Activated CD4-positive, alpha-beta T cell treated with anti-CD3 and anti-CD28 coated beads, Interleukin-2, amount 10 ng/mL, durations not matched to agents 7 days and 5 days (primary cell): ENCODE data around the gene FRMD6. TPM values are rescaled to one million over a fixed set of nuclear protein-coding genes. Genes with fewer than 3 reads are reported as not detected.

Experiments used
- CTCF ChIA-PET: fragments of 350-600 bp; sonication (Branson Sonifier 250); formaldehyde crosslinking; loops from one replicate; lab custom pipeline; 2021; ENCODE audit warnings: antibody characterized with exemption; lab: Charles Lee
- POLR2A ChIA-PET: fragments of 350-600 bp; sonication (Branson Sonifier 250); formaldehyde crosslinking; loops from one replicate; lab custom pipeline; 2021; ENCODE audit warnings: antibody characterized with exemption; lab: Charles Lee
- DNase-seq: peaks from one replicate; pipeline ENCODE4 v3.0.0-alpha.2; 2020
- H3K27ac Mint-ChIP-seq: one replicate; pipeline ENCODE4 v1.8.0; 2021; ENCODE audit warnings: mild to moderate bottlenecking, moderate library complexity, mixed read lengths
- H3K27me3 Mint-ChIP-seq: one replicate; pipeline ENCODE4 v1.8.0; 2021; ENCODE audit warnings: mixed read lengths
- H3K36me3 Mint-ChIP-seq: one replicate; pipeline ENCODE4 v1.8.0; 2021; ENCODE audit warnings: low read depth, mixed read lengths
- H3K4me1 Mint-ChIP-seq: one replicate; pipeline ENCODE4 v1.8.0; 2021; ENCODE audit warnings: mixed read lengths
- H3K4me3 Mint-ChIP-seq: one replicate; pipeline ENCODE4 v1.8.0; 2021; ENCODE audit warnings: mild to moderate bottlenecking, moderate library complexity, mixed read lengths
- H3K9me3 Mint-ChIP-seq: one replicate; pipeline ENCODE4 v1.8.0; 2021; ENCODE audit warnings: mixed read lengths
- total RNA-seq, 2 experiments: library from RNA; stranded (reverse); gene quantifications; one replicate each; pipeline ENCODE4 v1.2.3, GENCODE V29; 2021

FRMD6 gene
- total RNA-seq, 2 experiments from 2014 or later, result 3.3 to 4.1 TPM

- no peak for DNase-seq
- H3K4me1 Mint-ChIP-seq, result peaks cover 3% of the 10 kb centered on the region
- no peaks in the 10 kb centered on the region for H3K27me3 Mint-ChIP-seq
- H3K36me3 Mint-ChIP-seq, result peaks cover 2% of the 10 kb centered on the region
- H3K4me3 Mint-ChIP-seq, result no peak overlapping the region
- CTCF ChIA-PET, result interaction anchor here (0.6 kb wide), 1 partner anchor 737 kb away, joined by 3 read pairs; no protein-coding TSS in a partner anchor
- POLR2A ChIA-PET, result no interaction called here
- no peak overlapping the region for H3K27ac Mint-ChIP-seq
- no peaks in the 10 kb centered on the region for H3K9me3 Mint-ChIP-seq
Measured at GRCh38 chr14:51717766-51718165, 66.1 kb downstream of the FRMD6 start.

- H3K9me3 Mint-ChIP-seq, result no peaks in the 10 kb centered on the region
Measured at GRCh38 chr14:51719955-51720354, 68.2 kb downstream of the FRMD6 start.

GRCh38 chr14:51723990-51724389, 72.3 kb downstream of the FRMD6 start:
- Mint-ChIP-seq H3K27ac (no peak overlapping the region), H3K9me3 (no peaks in the 10 kb centered on the region), H3K4me1 (no peaks in the 10 kb centered on the region), H3K27me3 (no peaks in the 10 kb centered on the region), H3K36me3 (no peaks in the 10 kb centered on the region), H3K4me3 (no peak overlapping the region)
- DNase-seq, result no peak
- ChIA-PET CTCF (interaction anchor here (0.7 kb wide), 1 partner anchor 8 kb away, joined by 4 read pairs; no protein-coding TSS in a partner anchor), POLR2A (no interaction called here)

More at GRCh38 chr14:51719955-51720354, 68.2 kb downstream of the FRMD6 start:
- POLR2A ChIA-PET, result no interaction called here
- peaks cover 2% of the 10 kb centered on the region for H3K36me3 Mint-ChIP-seq
- CTCF ChIA-PET, result interaction anchor here (1.3 kb wide), 1 partner anchor 81 kb away, joined by 3 read pairs; no protein-coding TSS in a partner anchor
- H3K27me3 Mint-ChIP-seq, result no peaks in the 10 kb centered on the region
- no peak overlapping the region for H3K27ac Mint-ChIP-seq
- H3K4me3 Mint-ChIP-seq, result no peak overlapping the region
- H3K4me1 Mint-ChIP-seq, result peaks cover 3% of the 10 kb centered on the region
- DNase-seq, result no peak

DNA sequence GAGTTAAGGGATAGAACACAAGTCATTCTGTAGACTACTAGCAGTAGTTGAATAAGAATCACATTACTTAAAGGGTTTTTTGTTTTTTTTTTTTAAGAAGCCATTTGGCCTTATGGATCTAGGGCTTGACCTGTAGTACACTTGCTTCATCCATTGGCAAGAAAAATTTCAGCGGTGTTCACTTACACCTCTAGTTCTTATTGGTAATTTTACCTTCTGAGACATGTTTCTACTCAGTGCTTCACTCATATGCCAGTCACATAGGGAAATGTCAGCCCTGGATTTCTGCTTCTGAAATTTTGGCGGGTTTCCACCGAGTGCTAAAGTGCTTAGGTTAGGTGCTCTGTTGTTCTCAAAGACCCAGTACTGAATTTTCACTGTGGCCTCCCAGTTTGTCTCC, 72.9 kb downstream of the FRMD6 start:
- no peak overlapping the region for H3K4me3 Mint-ChIP-seq
- no peak overlapping the region for H3K27ac Mint-ChIP-seq
- H3K27me3 Mint-ChIP-seq, result no peaks in the 10 kb centered on the region
- no peaks in the 10 kb centered on the region for H3K4me1 Mint-ChIP-seq
- ChIA-PET CTCF (no interaction called here), POLR2A (no interaction called here)
- no peaks in the 10 kb centered on the region for H3K36me3 Mint-ChIP-seq
- H3K9me3 Mint-ChIP-seq, result no peaks in the 10 kb centered on the region
- DNase-seq, result no peak

DNA sequence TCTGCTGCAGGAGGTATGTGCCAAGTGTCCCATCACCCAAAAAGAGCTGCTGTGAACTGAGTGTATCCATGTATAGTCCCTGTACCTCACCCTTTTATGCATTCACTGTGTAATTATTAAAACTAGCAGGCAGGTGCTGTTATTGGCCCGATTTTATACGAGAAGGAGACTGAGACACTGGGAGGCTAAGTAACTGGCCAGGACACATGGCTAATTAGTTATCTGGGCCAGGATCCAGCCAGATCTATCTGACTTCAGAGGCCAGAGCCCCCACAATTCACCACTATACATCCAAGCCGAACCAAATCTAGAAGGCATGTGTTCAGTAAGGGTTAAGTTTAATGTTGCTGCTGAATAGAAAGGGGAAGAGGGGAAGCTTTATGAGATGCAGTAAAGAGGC, 73.4 kb downstream of the FRMD6 start:
- Mint-ChIP-seq H3K36me3 (no peaks in the 10 kb centered on the region), H3K27me3 (no peaks in the 10 kb centered on the region), H3K4me1 (no peaks in the 10 kb centered on the region), H3K9me3 (no peaks in the 10 kb centered on the region), H3K27ac (no peak overlapping the region), H3K4me3 (no peak overlapping the region)
- ChIA-PET POLR2A (no interaction called here), CTCF (no interaction called here)
- no peak for DNase-seq

DNA sequence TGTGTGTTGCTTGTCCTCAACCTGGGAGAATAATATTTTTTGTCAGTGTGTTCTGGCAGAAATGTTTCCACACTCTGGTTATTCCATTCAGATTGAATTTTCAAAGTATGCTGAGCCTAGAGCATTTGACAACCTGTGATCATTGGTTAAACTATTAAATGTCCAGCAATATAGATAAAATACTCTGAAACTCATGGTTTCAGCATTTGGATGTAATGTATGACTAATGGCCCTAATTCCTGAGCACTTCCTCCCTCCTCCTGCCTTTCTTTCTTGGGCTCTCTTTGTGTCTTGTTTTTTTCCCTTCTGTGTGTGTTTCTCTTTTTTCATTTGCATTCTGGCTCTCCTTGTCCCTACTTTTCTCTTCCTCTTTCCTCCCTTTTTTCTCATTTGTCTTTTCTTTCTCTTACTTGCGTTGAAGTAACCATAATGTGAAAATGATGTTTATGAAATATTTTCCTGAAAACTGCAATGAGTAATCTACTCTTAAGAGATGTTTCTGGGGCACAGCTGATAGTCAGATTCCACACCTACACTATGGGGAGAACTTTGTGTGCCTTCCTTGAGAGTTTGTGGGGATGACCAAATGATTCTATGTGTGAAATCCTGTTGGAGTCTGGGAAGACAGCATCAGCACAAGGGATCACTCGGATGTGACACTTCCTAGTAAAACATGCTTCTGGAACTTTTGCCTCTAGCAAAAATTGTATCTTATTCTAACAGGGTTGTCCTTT, 74.6 kb downstream of the FRMD6 start:
- DNase-seq, result no peak
- Mint-ChIP-seq H3K27ac (no peak overlapping the region), H3K9me3 (no peaks in the 10 kb centered on the region), H3K36me3 (no peaks in the 10 kb centered on the region), H3K27me3 (no peaks in the 10 kb centered on the region), H3K4me3 (no peak overlapping the region), H3K4me1 (no peaks in the 10 kb centered on the region)
- POLR2A ChIA-PET, result no interaction called here
- CTCF ChIA-PET, result no interaction called here

- no peak overlapping the region for H3K27ac Mint-ChIP-seq
- H3K4me3 Mint-ChIP-seq, result no peak overlapping the region
- no peaks in the 10 kb centered on the region for H3K27me3 Mint-ChIP-seq
- no peaks in the 10 kb centered on the region for H3K9me3 Mint-ChIP-seq
- POLR2A ChIA-PET, result no interaction called here
- no peaks in the 10 kb centered on the region for H3K4me1 Mint-ChIP-seq
- DNase-seq, result no peak
- no peaks in the 10 kb centered on the region for H3K36me3 Mint-ChIP-seq
- CTCF ChIA-PET, result no interaction called here
Measured at GRCh38 chr14:51727526-51727925, 75.8 kb downstream of the FRMD6 start.

DNA sequence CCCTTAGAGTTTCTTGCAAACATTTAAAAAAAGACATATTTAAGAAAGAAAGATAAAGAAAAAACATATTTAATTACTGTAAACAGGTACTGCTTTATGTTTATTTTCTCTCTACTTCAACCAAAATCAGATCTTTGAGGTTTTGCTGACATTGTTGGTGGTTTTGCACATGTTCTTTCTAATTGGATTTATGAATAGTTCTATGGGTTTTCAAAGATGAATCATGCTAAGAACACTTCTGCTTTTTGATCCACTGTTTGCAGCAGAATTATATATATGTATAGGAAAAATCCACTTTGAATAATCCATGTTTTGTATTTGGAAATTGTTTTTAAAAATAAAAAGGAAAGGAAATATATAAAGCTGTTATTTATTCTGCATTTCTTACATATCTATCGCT, 78.4 kb downstream of the FRMD6 start:
- Mint-ChIP-seq H3K27me3 (no peaks in the 10 kb centered on the region), H3K27ac (no peak overlapping the region), H3K4me3 (no peak overlapping the region), H3K9me3 (no peaks in the 10 kb centered on the region), H3K4me1 (no peaks in the 10 kb centered on the region), H3K36me3 (no peaks in the 10 kb centered on the region)
- DNase-seq, result no peak
- ChIA-PET POLR2A (no interaction called here), CTCF (no interaction called here)

DNA sequence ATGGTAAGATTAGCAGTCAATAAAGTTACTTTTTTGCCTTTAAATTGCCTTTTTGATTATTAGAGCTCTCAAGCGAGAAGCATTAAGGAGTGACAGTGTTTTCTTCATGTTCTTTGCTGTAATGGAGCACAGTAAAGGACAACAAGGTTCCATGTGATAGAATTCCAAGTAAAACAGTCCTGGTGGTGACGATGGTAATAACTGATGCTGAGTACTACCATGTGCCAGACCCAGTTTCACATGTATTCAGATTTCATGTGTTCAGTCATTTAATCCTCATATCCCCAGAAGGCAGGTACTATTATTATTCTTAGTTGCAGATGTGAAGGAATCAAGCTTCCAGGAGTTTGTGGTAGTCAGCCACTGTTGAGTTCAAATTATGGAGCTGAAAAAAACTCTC, 79.0 kb downstream of the FRMD6 start:
- Mint-ChIP-seq H3K4me1 (no peaks in the 10 kb centered on the region), H3K27ac (no peak overlapping the region), H3K36me3 (no peaks in the 10 kb centered on the region), H3K27me3 (peaks cover 2% of the 10 kb centered on the region), H3K4me3 (no peak overlapping the region), H3K9me3 (no peaks in the 10 kb centered on the region)
- ChIA-PET CTCF (interaction anchor here (1.0 kb wide), 1 partner anchor 9 kb away, joined by 3 read pairs; no protein-coding TSS in a partner anchor), POLR2A (no interaction called here)
- no peak for DNase-seq

GRCh38 chr14:51732494-51733112, 80.9 kb downstream of the FRMD6 start:
- Mint-ChIP-seq H3K4me1 (no peaks in the 10 kb centered on the region), H3K4me3 (no peak overlapping the region)
- CTCF ChIA-PET, result interaction anchor here (0.5 to 1.2 kb wide), 2 partner anchors 9 to 14 kb away, joined by 3 to 4 read pairs; no protein-coding TSS in a partner anchor

DNA sequence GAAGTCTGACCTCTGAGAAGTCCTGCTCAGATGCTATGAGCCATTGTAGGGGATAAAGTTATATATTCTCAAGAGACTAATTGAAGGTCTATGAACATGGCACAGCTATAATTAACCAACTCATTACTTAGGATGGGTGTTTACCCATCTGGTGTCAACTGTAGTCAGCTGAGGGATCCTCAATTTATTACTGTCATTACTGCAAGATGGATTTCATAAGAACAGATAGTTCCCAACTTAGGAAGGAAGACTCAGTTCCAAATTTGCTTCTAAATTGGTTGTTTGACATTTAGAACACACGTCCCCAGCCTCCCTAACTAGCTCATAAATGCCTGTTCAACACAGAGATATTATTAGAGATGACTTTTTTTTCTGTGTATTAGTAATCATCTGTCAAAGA, 81.4 kb downstream of the FRMD6 start:
- Mint-ChIP-seq H3K9me3 (no peaks in the 10 kb centered on the region), H3K36me3 (no peaks in the 10 kb centered on the region), H3K4me1 (no peaks in the 10 kb centered on the region), H3K4me3 (no peak overlapping the region), H3K27me3 (peaks cover 15% of the 10 kb centered on the region), H3K27ac (no peak overlapping the region)
- CTCF ChIA-PET, result interaction anchor here (1.2 kb wide), 1 partner anchor 14 kb away, joined by 3 read pairs; no protein-coding TSS in a partner anchor
- DNase-seq, result no peak
- POLR2A ChIA-PET, result no interaction called here

More at GRCh38 chr14:51732494-51733112, 80.9 kb downstream of the FRMD6 start:
- H3K27ac Mint-ChIP-seq, result no peak overlapping the region
- no peaks in the 10 kb centered on the region for H3K36me3 Mint-ChIP-seq
- DNase-seq, result no peak
- H3K9me3 Mint-ChIP-seq, result no peaks in the 10 kb centered on the region
- peaks cover 12% of the 10 kb centered on the region for H3K27me3 Mint-ChIP-seq
- POLR2A ChIA-PET, result no interaction called here

- no peak overlapping the region for H3K27ac Mint-ChIP-seq
- H3K9me3 Mint-ChIP-seq, result no peaks in the 10 kb centered on the region
- no peak for DNase-seq
- no peaks in the 10 kb centered on the region for H3K36me3 Mint-ChIP-seq
- CTCF ChIA-PET, result no interaction called here
- H3K4me1 Mint-ChIP-seq, result no peaks in the 10 kb centered on the region
- POLR2A ChIA-PET, result no interaction called here
- H3K4me3 Mint-ChIP-seq, result no peak overlapping the region
- H3K27me3 Mint-ChIP-seq, result peaks cover 18% of the 10 kb centered on the region
Measured at GRCh38 chr14:51735851-51736250, 84.1 kb downstream of the FRMD6 start.

GRCh38 chr14:51738754-51739153, 87.0 kb downstream of the FRMD6 start:
- Mint-ChIP-seq H3K4me3 (no peak overlapping the region), H3K9me3 (no peaks in the 10 kb centered on the region), H3K27ac (no peak overlapping the region), H3K27me3 (peaks cover 18% of the 10 kb centered on the region), H3K36me3 (no peaks in the 10 kb centered on the region), H3K4me1 (no peaks in the 10 kb centered on the region)
- DNase-seq, result no peak
- CTCF ChIA-PET, result interaction anchor here (0.8 kb wide), 1 partner anchor 166 kb away, joined by 3 read pairs; no protein-coding TSS in a partner anchor
- POLR2A ChIA-PET, result no interaction called here
